Smooth muscle cell (in vitro differentiated cells): Measurements from ENCODE around the gene MAN1A2. TPM values are rescaled to one million over a fixed set of nuclear protein-coding genes. Genes with fewer than 3 reads are reported as not detected.

ENCODE experiments used
- DNase-seq: peaks from one replicate; lab custom pipeline; 2025; ENCODE audit not compliant: unreplicated experiment; lab: John Stamatoyannopoulos, UW
- H2AFZ ChIP-seq: fragments of 200-600 bp; sonication (generic); 2 replicates; pipeline ENCODE4 v1.6.0; 2016; ENCODE audit warnings: antibody characterized with exemption, low read depth, mild to moderate bottlenecking
- H3F3A ChIP-seq: fragments of 200-600 bp; sonication (generic); 2 replicates; pipeline ENCODE4 v1.6.0; 2017; ENCODE audit warnings: antibody characterized with exemption, low read depth
- H3K27ac ChIP-seq: fragments of 200-600 bp; sonication (generic); 2 replicates; pipeline ENCODE4 v1.5.1; 2016; ENCODE audit warnings: low read depth, mild to moderate bottlenecking
- H3K27me3 ChIP-seq: fragments of 200-600 bp; sonication (generic); 2 replicates; pipeline ENCODE4 v1.6.1; 2016; ENCODE audit warnings: low read depth, mild to moderate bottlenecking
- H3K36me3 ChIP-seq: fragments of 200-600 bp; sonication (generic); 2 replicates; pipeline ENCODE4 v1.5.1; 2016; ENCODE audit warnings: low read depth
- H3K4me1 ChIP-seq: fragments of 200-600 bp; sonication (generic); 2 replicates; pipeline ENCODE4 v1.5.1; 2016; ENCODE audit warnings: low read depth
- H3K4me2 ChIP-seq: fragments of 200-600 bp; sonication (generic); 2 replicates; pipeline ENCODE4 v1.6.0; 2016; ENCODE audit warnings: mild to moderate bottlenecking
- H3K4me3 ChIP-seq: fragments of 200-600 bp; sonication (generic); 2 replicates; pipeline ENCODE4 v1.5.1; 2016; ENCODE audit warnings: mild to moderate bottlenecking
- H3K79me2 ChIP-seq: fragments of 200-600 bp; sonication (generic); 2 replicates; pipeline ENCODE4 v1.6.0; 2016; ENCODE audit warnings: low read depth, mild to moderate bottlenecking
- H3K9ac ChIP-seq: fragments of 200-600 bp; sonication (generic); 2 replicates; pipeline ENCODE4 v1.6.0; 2016; ENCODE audit warnings: low read depth
- H3K9me3 ChIP-seq: fragments of 200-600 bp; sonication (generic); replicated peaks from 2 replicates; pipeline ENCODE4 v1.5.1; 2016; ENCODE audit warnings: low read depth
- H4K20me1 ChIP-seq: fragments of 200-600 bp; sonication (generic); 2 replicates; pipeline ENCODE4 v1.6.0; 2016; ENCODE audit warnings: low read depth
- CTCF ChIP-seq: fragments of 200-600 bp; sonication (generic); IDR thresholded peaks from 2 replicates; pipeline ENCODE4 v1.5.1; 2017; ENCODE audit warnings: borderline replicate concordance, mild to moderate bottlenecking, antibody characterized with exemption; ENCODE audit not compliant: insufficient read depth, poor library complexity, severe bottlenecking
- WGBS: methylation state at CpG from one replicate; pipeline ENCODE4 v1.1.7; 2016; ENCODE audit warnings: low lambda C conversion rate; 5-methylcytosine and 5-hydroxymethylcytosine counted together
- polyA plus RNA-seq: library from polyadenylated mRNA; unstranded; fragments of >200 nt; fragmentation: Nextera tagmentation; extraction: Ambion mirVana; gene quantifications from 2 replicates; pipeline ENCODE4 v1.2.1, GENCODE V29; 2016
- total RNA-seq: library from RNA; depleted of rRNA; stranded (reverse); fragments of >200 nt; gene quantifications from 2 replicates; pipeline ENCODE4 v1.2.3, GENCODE V29; 2014

MAN1A2 gene
- total and polyA plus RNA-seq, 2 experiments from 2014 or later = 18.2 to 48.8 TPM

GRCh38 chr1:117571496-117571895 lies 204.2 kb downstream of the MAN1A2 start:
- WGBS = 82% methylated on average over 5 of the region's 5 CpGs
- DNase-seq = no peak

GRCh38 chr1:117572546-117572945 lies 205.3 kb downstream of the MAN1A2 start:
- Histone ChIP-seq H3K36me3 (no peaks in the 10 kb centered on the region), H3K4me3 (no peak overlapping the region), H3K4me2 (no peak overlapping the region), H3K27me3 (no peaks in the 10 kb centered on the region), H2AFZ (no peak overlapping the region), H3K27ac (no peak overlapping the region), H3K9me3 (no peaks in the 10 kb centered on the region), H3F3A (no peaks in the 10 kb centered on the region), H3K4me1 (no peaks in the 10 kb centered on the region), H4K20me1 (no peaks in the 10 kb centered on the region), H3K9ac (no peak overlapping the region), H3K79me2 (no peaks in the 10 kb centered on the region)
- WGBS = 73% methylated on average over 4 of the region's 4 CpGs
- no peak for TF ChIP-seq CTCF
- no peak for DNase-seq

More at GRCh38 chr1:117571496-117571895, 204.2 kb downstream of the MAN1A2 start:
- H3K4me2 ChIP-seq = no peak overlapping the region
- no peak overlapping the region for H3K4me3 ChIP-seq
- H3K9me3 ChIP-seq = no peaks in the 10 kb centered on the region
- H2AFZ ChIP-seq = no peak overlapping the region
- no peaks in the 10 kb centered on the region for H4K20me1 ChIP-seq
- no peak overlapping the region for H3K27ac ChIP-seq
- no peaks in the 10 kb centered on the region for H3F3A ChIP-seq
- H3K36me3 ChIP-seq = no peaks in the 10 kb centered on the region
- no peak overlapping the region for H3K9ac ChIP-seq
- H3K27me3 ChIP-seq = no peaks in the 10 kb centered on the region
- TF ChIP-seq CTCF = no peak
- H3K4me1 ChIP-seq = no peaks in the 10 kb centered on the region
- no peaks in the 10 kb centered on the region for H3K79me2 ChIP-seq

- 71% methylated on average over 10 of the region's 10 CpGs for WGBS
- Histone ChIP-seq H2AFZ (no peak overlapping the region), H3K9me3 (no peaks in the 10 kb centered on the region), H3K79me2 (no peaks in the 10 kb centered on the region), H3F3A (no peaks in the 10 kb centered on the region), H3K27ac (no peak overlapping the region), H3K27me3 (no peaks in the 10 kb centered on the region), H4K20me1 (no peaks in the 10 kb centered on the region), H3K4me1 (no peaks in the 10 kb centered on the region), H3K4me2 (no peak overlapping the region), H3K9ac (no peak overlapping the region), H3K4me3 (no peak overlapping the region), H3K36me3 (no peaks in the 10 kb centered on the region)
- DNase-seq = no peak
- no peak for TF ChIP-seq CTCF
These were observed 206.3 kb downstream of the MAN1A2 start for GRCh38 chr1:117573386-117574023.

GRCh38 chr1:117574161-117574835 lies 207.0 kb downstream of the MAN1A2 start:
- no peaks in the 10 kb centered on the region for H3K4me1 ChIP-seq
- no peaks in the 10 kb centered on the region for H3K9me3 ChIP-seq
- no peaks in the 10 kb centered on the region for H3K79me2 ChIP-seq
- H3K27ac ChIP-seq = no peak overlapping the region
- H2AFZ ChIP-seq = no peak overlapping the region
- no peak overlapping the region for H3K9ac ChIP-seq
- no peaks in the 10 kb centered on the region for H4K20me1 ChIP-seq
- H3K36me3 ChIP-seq = no peaks in the 10 kb centered on the region
- no peaks in the 10 kb centered on the region for H3F3A ChIP-seq
- H3K4me2 ChIP-seq = no peak overlapping the region
- H3K27me3 ChIP-seq = no peaks in the 10 kb centered on the region
- TF ChIP-seq CTCF = no peak
- DNase-seq = no peak
- no peak overlapping the region for H3K4me3 ChIP-seq
- WGBS = 82% methylated on average over 5 of the region's 5 CpGs
